Left cardiac atrium (tissue), 4 donors: ENCODE results near the gene DOCK11. TPM values are rescaled to one million over a fixed set of nuclear protein-coding genes. Genes with fewer than 3 reads are reported as not detected.
"Not testable (repeated sequence)": the region's sequence is repeated elsewhere in the genome, so short reads cannot be mapped to it uniquely, and the experiment has no call there.

Experiments
- ATAC-seq, 2 donors: fragments of 200-7000 bp; cut with Tn5 transposase; one replicate each; pipeline ENCODE4 v1.9.1; 2020; ENCODE audit warnings: mild to moderate bottlenecking in 2 of 2, moderate library complexity in 2 of 2
- DNase-seq: peaks from one replicate; pipeline ENCODE4 v3.0.0-alpha.2; 2020
- intact Hi-C, 2 donors: fragments of 100-400 bp; cut with DNase I; formaldehyde crosslinking; loops; one replicate each; pipeline versions ENCODE4 v1.14.1 to v1.15.1; 2022 to 2023
- total RNA-seq, 2 donors: library from RNA; stranded (reverse); fragmentation: NEBNext Ultra II Directional; extraction: Animal tissue kit (Norgen Biotek cat#: 25700); gene quantifications; one replicate each; pipeline ENCODE4 v1.2.1, GENCODE V29; 2021
- donor health status: DM: no; HTN: yes; CAD: no.
- donor health status: DM: no; HTN: yes; CAD: no; lungs with severe emphysema.
- donor health status: DM: yes; HTN: yes; CAD: no.
- donor health status: Dilated cardiomyopathy.

The DOCK11 gene
- total RNA-seq, 2 donors from 2014 or later, result 15.8 to 22.1 TPM

DNA sequence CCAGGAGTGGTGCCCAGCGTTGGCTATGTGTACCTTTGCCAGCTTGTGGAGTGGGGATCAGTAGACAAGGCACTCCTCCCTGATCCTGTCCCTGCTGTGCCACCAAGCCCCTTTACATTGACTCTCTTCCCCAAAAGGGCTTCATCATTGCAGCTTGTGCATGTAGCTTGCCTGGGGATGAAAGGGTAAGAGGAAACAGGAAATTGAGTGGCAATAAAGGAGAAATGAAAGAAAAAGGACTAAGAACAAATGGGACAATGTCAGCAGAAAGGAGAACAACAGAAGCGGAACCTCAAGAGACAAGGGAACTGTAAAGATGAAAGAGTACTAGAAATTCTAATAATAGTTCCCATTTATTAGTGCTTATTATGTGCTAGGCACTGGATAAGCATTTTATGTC, 223.1 kb downstream of the DOCK11 start:
- ATAC-seq (peak in 1 of 2 donors; percentile 44), DNase-seq (no peak)
- intact Hi-C loops, result no loop called here

- DNase-seq (no peak), ATAC-seq (no peak)
- intact Hi-C loops, result no loop called here
These were observed 224.6 kb downstream of the DOCK11 start for GRCh38 chrX:118720058-118720707.

DNA sequence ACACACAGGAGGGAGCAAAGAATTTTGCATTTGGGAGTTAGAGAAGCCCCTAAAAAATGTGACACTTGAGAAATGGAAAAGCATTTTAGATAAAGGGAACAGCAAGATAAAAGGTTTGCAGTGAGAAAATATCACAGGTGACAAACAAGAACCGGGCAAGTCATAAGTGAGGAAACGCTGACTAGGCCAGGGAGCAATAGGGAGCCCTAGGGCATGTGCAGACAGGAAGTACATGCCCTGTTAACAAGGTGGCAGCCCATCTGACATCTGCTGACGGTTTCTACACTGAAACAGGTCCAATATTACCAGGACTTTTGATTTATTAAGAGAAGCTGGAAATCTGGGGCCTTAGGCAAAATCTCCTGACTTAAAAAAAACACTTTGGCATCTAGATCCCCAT, 227.8 kb downstream of the DOCK11 start:
- ATAC-seq, result no peak
- no peak for DNase-seq
- intact Hi-C loops, result no loop called here

DNA sequence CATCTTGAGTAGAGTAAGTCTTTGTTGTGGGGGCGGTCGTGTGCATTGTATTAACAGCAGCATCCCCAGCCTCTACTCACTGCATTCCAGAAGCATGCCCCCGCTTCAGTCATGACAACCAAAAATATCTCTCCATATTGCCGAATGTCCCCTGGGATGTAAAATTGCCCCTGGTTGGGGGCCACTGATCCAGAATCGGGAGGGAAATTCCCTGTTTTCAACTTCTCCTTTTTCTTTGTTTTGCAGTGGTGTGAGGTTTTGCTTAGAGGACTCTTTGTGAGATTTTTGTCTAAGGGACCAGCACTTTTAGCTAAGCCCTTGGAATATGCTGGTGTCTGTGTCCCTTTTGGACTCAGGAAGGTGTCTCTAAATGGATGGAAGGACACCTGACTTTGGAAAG, 228.8 kb downstream of the DOCK11 start:
- no peak for ATAC-seq
- no peak for DNase-seq
- intact Hi-C loops, result no loop called here

GRCh38 chrX:118724775-118725174, 229.2 kb downstream of the DOCK11 start:
- ATAC-seq (no peak), DNase-seq (no peak)
- intact Hi-C loops, result no loop called here

GRCh38 chrX:118726396-118726795, 230.8 kb downstream of the DOCK11 start:
- no peak for ATAC-seq

GRCh38 chrX:118726887-118727685, 231.5 kb downstream of the DOCK11 start, which contains the start of gene IL13RA1:
Gene IL13RA1, plus strand, starts transcription at chrX:118727606. Its CDS starts 33 bp downstream, at chrX:118727639.
- peak; percentile 95 to 98 for ATAC-seq
- intact Hi-C loops, result no loop called here
- peak; percentile 85 for DNase-seq

More at GRCh38 chrX:118726396-118726795, 230.8 kb downstream of the DOCK11 start:
- intact Hi-C loops, result no loop called here
- DNase-seq, result no peak

DNA sequence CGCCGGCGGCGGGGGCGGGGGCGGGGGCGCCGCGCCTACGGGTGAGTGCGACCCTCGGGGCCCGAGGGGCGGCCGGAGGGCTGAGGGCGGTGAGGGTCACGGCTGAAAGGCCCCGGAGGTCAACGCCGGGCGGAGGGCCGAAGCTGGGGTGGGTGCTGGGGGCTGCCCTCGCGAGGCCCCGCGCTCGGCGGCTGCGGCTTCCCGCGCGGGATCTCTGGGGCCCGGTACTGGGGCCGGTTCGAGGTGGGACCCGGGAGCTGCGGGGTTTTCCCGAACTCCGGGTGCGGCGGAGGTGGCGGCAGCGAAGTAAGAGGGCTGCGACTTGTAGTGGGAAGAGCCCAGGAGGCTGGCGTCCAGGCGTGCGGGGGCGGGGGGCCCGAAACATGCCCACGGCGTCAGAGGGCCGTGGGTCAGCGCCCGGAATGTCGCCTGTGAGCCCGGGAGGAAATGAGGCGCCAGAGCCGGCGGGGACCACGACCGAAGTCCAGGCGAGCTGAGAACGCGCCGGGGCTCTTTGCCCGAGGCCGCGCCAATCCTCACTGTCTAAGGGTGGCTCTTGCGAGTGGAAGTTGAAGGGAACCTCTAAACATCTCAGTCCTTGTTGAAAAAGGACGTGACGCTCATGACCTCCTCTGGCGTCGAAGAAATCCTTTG, 232.2 kb downstream of the DOCK11 start:
- peak; percentile 69 for DNase-seq
- intact Hi-C loops, result no loop called here
- peak; percentile 45 to 64 for ATAC-seq

GRCh38 chrX:118729042-118729652, 233.5 kb downstream of the DOCK11 start:
- ATAC-seq (no peak), DNase-seq (no peak)
- intact Hi-C loops, result no loop called here

DNA sequence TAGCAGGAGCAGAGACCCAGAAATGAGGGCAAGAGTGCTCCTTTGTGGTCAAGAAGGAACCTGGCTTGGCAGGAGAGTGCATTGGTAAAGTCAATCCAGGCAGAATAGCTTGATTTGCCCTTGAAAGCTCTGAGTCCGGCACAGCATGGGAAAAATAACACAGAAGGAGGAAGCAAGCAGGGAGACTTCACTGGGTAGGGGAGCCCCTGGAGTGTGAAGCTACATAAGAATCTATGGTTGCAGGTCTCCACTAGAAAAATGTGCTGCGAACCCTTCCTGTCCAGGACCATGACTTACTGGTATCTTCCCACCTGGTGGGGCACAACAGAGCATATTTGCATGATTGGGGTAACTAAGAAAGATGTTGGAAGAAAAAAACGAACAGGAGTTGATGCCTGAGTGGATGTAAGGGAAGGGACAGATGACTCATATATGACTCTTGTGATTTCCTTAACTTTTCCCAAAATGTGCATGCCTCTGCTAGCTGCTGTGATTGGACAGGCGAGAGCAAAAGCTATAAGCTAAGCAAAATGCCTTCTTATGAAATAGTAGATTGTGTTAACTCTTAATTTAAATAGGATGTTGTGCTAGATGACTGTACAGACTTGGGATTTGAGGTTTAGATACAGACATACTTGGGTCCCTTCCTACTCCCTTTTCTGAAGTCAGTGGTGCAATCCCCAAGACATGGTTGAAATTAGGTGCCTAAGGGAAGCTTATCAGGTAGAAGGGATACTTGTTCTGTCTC, 235.1 kb downstream of the DOCK11 start:
- DNase-seq, result no peak
- ATAC-seq, result no peak
- intact Hi-C loops, result no loop called here

DNA sequence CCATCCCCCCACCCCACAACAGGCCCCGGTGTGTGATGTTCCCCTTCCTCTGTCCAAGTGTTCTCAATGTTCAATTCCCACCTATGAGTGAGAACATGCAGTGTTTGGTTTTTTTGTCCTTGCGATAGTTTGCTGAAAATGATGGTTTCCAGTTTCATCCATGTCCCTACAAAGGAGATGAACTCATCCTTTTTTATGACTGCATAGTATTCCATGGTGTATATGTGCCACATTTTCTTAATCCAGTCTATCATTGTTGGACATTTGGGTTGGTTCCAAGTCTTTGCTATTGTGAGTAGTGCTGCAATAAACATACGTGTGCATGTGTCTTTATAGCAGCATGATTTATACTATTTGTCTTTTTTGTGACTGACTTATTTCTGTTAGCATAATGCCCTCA, 236.9 kb downstream of the DOCK11 start:
- ATAC-seq, intact Hi-C loops, DNase-seq: not testable (repeated sequence)

DNA sequence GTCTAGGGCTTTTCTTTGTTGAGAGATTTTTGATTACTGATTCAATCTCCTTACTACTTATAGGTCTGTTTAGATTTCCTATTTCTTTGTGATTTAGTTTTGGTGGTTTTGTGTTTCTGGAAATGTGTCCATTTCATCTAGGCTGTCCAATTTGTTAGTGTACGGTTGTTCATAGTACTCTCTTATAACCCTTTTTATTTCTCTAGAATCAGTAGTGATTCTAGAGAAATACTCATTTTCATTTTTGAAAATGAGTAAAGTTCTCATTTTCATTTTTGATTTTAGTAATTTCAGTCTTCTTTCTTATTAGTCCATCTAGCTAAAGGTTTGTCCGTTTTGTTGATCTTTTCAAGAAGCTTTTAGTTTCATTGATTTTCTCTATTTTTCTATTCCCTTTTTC, 239.3 kb downstream of the DOCK11 start:
- ATAC-seq, result no peak
- intact Hi-C loops, result no loop called here
- no peak for DNase-seq

Other genes starting within 250 kb of the DOCK11 start
- 10 to 100 TPM; 10.3 to 10.4 TPM for gene WDR44, start 149.7 kb upstream of the DOCK11 start, total RNA-seq
- 10 to 100 TPM; 27.5 to 33.5 TPM for gene IL13RA1, start 231.8 kb downstream of the DOCK11 start, total RNA-seq